PC-9 (cell line): Measurements from ENCODE around the gene SRBD1. TPM values are rescaled to one million over a fixed set of nuclear protein-coding genes. Genes with fewer than 3 reads are reported as not detected.

Experiments
- BruUV-seq: library from RNA; stranded (reverse); fragments of 400-500 nt; replicated peaks from 2 replicates; lab custom pipeline; 2021; lab: Mats Ljungman, UMichigan
- CTCF ChIA-PET: fragments of 300-600 bp; sonication (Branson Sonifier 250); formaldehyde crosslinking; loops from one replicate; lab custom pipeline; 2022; ENCODE audit warnings: antibody characterized with exemption; lab: Charles Lee
- POLR2A ChIA-PET: fragments of 300-600 bp; sonication (Branson Sonifier 250); formaldehyde crosslinking; loops from one replicate; lab custom pipeline; 2022; ENCODE audit warnings: antibody characterized with exemption; ENCODE audit not compliant: unreplicated experiment; lab: Charles Lee
- DNase-seq, 2 experiments: peaks; one replicate each; pipeline versions ENCODE4 v3.0.0 to v3.0.0-alpha.2; 2015 to 2022; ENCODE audit warnings: mixed read lengths in 1 of 2
- H2AFZ ChIP-seq: fragments of 200-600 bp; sonication (generic); 2 replicates; pipeline ENCODE4 v1.8.1; 2017; ENCODE audit warnings: antibody characterized with exemption
- H3F3A ChIP-seq: fragments of 200-600 bp; sonication (generic); 2 replicates; pipeline ENCODE4 v1.8.1; 2017; ENCODE audit warnings: antibody characterized with exemption, mild to moderate bottlenecking, low read depth; ENCODE audit not compliant: insufficient read depth
- H3K27ac ChIP-seq: fragments of 200-600 bp; sonication (generic); 2 replicates; pipeline ENCODE4 v1.6.1; 2016; ENCODE audit warnings: mixed run types
- H3K27me3 ChIP-seq: fragments of 200-600 bp; sonication (generic); 2 replicates; pipeline ENCODE4 v1.6.1; 2016; ENCODE audit warnings: low read depth, mixed run types; ENCODE audit not compliant: insufficient read depth
- H3K36me3 ChIP-seq: fragments of 200-600 bp; sonication (generic); 2 replicates; pipeline ENCODE4 v1.6.1; 2016; ENCODE audit warnings: low read depth, mixed run types
- H3K4me1 ChIP-seq: fragments of 200-600 bp; sonication (generic); replicated peaks from 2 replicates; pipeline ENCODE4 v1.6.1; 2016; ENCODE audit warnings: mixed run types; ENCODE audit not compliant: insufficient read depth
- H3K4me2 ChIP-seq: fragments of 200-600 bp; sonication (generic); 2 replicates; pipeline ENCODE4 v1.6.1; 2017; ENCODE audit warnings: mixed run types
- H3K4me3 ChIP-seq: fragments of 200-600 bp; sonication (generic); 2 replicates; pipeline ENCODE4 v1.6.1; 2016; ENCODE audit warnings: mixed run types
- H3K79me2 ChIP-seq: fragments of 200-600 bp; sonication (generic); 2 replicates; pipeline ENCODE4 v1.6.1; 2017; ENCODE audit warnings: low read depth, mixed run types
- H3K9me2 ChIP-seq: fragments of 200-600 bp; sonication (generic); 2 replicates; pipeline ENCODE4 v1.8.1; 2017; ENCODE audit warnings: mild to moderate bottlenecking; ENCODE audit not compliant: insufficient read depth
- H3K9me3 ChIP-seq: fragments of 200-600 bp; sonication (generic); 2 replicates; pipeline ENCODE4 v1.8.1; 2016; ENCODE audit warnings: low read depth; ENCODE audit not compliant: insufficient read depth
- H4K20me1 ChIP-seq: fragments of 200-600 bp; sonication (generic); 2 replicates; pipeline ENCODE4 v1.8.1; 2017; ENCODE audit not compliant: insufficient read depth
- EZH2 ChIP-seq: fragments of 200-600 bp; sonication (generic); IDR thresholded peaks from 2 replicates; pipeline ENCODE4 v1.8.0; 2017; ENCODE audit warnings: antibody characterized with exemption, low read depth
- intact Hi-C: fragments of 100-400 bp; cut with micrococcal nuclease; formaldehyde crosslinking; loops from one replicate; pipeline ENCODE4 v1.10.0; 2022; ENCODE audit not compliant: unreplicated experiment
- total RNA-seq: library from RNA; stranded (reverse); gene quantifications from 2 replicates; pipeline ENCODE4 v1.2.3, GENCODE V29; 2021
- TF ChIP-seq, protein P1 (sequence below): fragments of 200-600 bp; sonication (generic); conservative IDR thresholded peaks from 2 replicates; pipeline ENCODE4 v1.6.1; 2017; ENCODE audit warnings: mixed run types, antibody characterized with exemption, mild to moderate bottlenecking, moderate library complexity

SRBD1 gene
- total RNA-seq, 1 experiment from 2014 or later, result 17.8 TPM

DNA sequence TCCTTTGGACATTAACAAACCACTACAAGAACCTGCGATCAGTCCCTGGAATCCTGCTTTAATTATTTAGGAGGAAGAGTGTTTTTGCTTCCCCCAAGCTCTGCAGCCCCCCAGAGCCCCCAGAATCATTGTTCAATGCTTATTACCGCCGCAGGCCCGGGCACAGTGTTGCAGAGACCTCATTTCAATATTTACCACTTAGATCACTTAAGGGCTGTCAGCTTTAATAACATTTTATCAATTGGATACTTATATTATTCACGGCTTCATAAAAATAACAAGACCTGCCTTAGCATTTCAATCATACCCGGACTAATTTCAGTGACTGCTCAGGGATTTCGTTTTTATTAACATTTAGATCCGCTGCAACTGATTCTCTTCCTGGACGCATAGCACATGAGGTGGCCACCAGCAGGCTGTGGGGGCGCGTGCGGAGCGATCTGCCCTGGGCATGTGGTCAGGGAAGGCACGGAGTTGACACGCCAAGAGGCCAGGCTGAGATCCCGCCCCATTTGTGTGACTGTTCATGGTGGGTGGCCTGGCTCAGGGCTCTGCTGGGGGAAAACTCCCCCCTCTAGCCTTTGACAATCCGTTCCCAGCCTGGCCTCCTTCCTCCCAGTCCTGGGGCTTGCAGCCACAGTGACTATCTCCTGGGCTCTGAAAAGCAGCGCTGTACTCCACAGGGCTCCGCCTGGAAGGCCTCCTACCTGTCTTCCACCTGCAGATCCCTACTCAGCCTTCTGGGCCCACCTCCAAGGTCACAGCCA is 267.6 kb downstream of the SRBD1 start:
- CTCF ChIA-PET, result interaction anchor here (0.6 to 0.7 kb wide), 2 partner anchors 75 to 101 kb away, joined by 3 to 5 read pairs; no protein-coding TSS in a partner anchor
- Histone ChIP-seq H3K4me2 (no peak overlapping the region), H3F3A (no peaks in the 10 kb centered on the region), H3K36me3 (no peaks in the 10 kb centered on the region), H2AFZ (no peak overlapping the region), H3K27ac (no peak overlapping the region), H4K20me1 (no peaks in the 10 kb centered on the region), H3K4me1 (no peaks in the 10 kb centered on the region), H3K27me3 (no peaks in the 10 kb centered on the region), H3K9me2 (no peaks in the 10 kb centered on the region), H3K9me3 (no peaks in the 10 kb centered on the region), H3K4me3 (no peak overlapping the region), H3K79me2 (no peaks in the 10 kb centered on the region)
- no TSS peak for BruUV-seq
- intact Hi-C loops, result no loop called here
- no peak for TF ChIP-seq EZH2
- TF ChIP-seq, protein P1, sequence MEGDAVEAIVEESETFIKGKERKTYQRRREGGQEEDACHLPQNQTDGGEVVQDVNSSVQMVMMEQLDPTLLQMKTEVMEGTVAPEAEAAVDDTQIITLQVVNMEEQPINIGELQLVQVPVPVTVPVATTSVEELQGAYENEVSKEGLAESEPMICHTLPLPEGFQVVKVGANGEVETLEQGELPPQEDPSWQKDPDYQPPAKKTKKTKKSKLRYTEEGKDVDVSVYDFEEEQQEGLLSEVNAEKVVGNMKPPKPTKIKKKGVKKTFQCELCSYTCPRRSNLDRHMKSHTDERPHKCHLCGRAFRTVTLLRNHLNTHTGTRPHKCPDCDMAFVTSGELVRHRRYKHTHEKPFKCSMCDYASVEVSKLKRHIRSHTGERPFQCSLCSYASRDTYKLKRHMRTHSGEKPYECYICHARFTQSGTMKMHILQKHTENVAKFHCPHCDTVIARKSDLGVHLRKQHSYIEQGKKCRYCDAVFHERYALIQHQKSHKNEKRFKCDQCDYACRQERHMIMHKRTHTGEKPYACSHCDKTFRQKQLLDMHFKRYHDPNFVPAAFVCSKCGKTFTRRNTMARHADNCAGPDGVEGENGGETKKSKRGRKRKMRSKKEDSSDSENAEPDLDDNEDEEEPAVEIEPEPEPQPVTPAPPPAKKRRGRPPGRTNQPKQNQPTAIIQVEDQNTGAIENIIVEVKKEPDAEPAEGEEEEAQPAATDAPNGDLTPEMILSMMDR, result no peak
- POLR2A ChIA-PET, result no interaction called here
- no peak for DNase-seq

DNA sequence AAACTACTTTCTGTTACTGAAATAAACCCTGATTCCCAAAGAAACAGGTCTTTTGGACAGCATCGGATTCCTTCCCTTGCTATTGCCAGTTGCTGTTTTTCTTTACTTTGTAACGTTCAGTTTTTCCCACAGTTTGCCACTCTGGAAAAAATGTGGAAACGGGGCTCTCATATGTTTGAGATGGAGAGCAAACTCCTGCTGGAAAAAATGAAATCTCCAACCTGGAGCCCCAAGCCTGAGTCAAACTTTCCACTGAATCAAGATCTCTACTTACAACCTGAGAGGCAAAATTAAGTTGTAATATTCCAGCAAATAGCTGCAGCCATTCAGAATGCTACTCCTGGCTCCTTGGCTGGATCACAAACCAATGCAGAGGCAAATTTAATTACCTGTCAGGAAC is 270.7 kb downstream of the SRBD1 start:
- Histone ChIP-seq H3K4me2 (no peak overlapping the region), H3K27ac (no peak overlapping the region), H3K36me3 (no peaks in the 10 kb centered on the region), H3K9me2 (no peaks in the 10 kb centered on the region), H3F3A (no peaks in the 10 kb centered on the region), H3K27me3 (no peaks in the 10 kb centered on the region), H3K4me3 (no peak overlapping the region), H2AFZ (no peak overlapping the region), H3K4me1 (no peaks in the 10 kb centered on the region), H3K9me3 (no peaks in the 10 kb centered on the region), H3K79me2 (no peaks in the 10 kb centered on the region), H4K20me1 (no peaks in the 10 kb centered on the region)
- ChIA-PET POLR2A (interaction anchor here (0.6 kb wide), 1 partner anchor 90 kb away, joined by 3 read pairs; no protein-coding TSS in a partner anchor), CTCF (no interaction called here)
- BruUV-seq, result no TSS peak
- TF ChIP-seq EZH2, result no peak
- intact Hi-C loops, result no loop called here
- no peak for DNase-seq

DNA sequence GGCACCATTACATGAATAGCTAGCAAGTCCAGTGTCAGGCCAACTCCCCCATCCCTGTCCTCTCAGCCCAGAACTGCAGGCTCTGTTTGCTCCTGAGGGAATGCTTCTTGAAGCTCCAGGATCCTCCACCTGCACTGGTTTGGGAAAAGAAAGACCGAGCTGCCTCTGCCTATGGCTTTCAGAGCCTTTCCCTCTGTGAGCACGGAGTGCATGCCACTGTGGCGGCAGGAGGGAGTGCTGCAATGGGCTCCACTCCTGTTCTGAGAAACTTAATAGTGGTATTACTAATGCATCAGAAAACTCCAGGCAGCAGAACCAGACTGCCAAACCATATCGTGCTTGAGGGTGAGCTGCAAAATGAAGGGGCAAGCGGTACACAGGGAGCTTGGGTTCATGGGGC is 271.8 kb downstream of the SRBD1 start:
- CTCF ChIA-PET, result no interaction called here
- DNase-seq, result no peak

More for the DNA sequence above, 271.8 kb downstream of the SRBD1 start:
- no peak overlapping the region for H3K27ac ChIP-seq
- no peak overlapping the region for H3K4me2 ChIP-seq
- H3K9me2 ChIP-seq, result no peaks in the 10 kb centered on the region
- no peak for TF ChIP-seq EZH2
- TF ChIP-seq, protein P1, result no peak
- no peaks in the 10 kb centered on the region for H3F3A ChIP-seq
- intact Hi-C loops, result loop anchor here (10.0 kb wide), 1 partner anchor 104 kb away; no protein-coding TSS in a partner anchor
- POLR2A ChIA-PET, result interaction anchor here (0.6 kb wide), 1 partner anchor 15 kb away, joined by 5 read pairs; no protein-coding TSS in a partner anchor
- no peak overlapping the region for H3K4me3 ChIP-seq
- no peaks in the 10 kb centered on the region for H3K27me3 ChIP-seq
- no peaks in the 10 kb centered on the region for H3K9me3 ChIP-seq
- no TSS peak for BruUV-seq
- H3K79me2 ChIP-seq, result no peaks in the 10 kb centered on the region
- no peaks in the 10 kb centered on the region for H3K36me3 ChIP-seq
- no peaks in the 10 kb centered on the region for H4K20me1 ChIP-seq
- H2AFZ ChIP-seq, result no peak overlapping the region
- H3K4me1 ChIP-seq, result no peaks in the 10 kb centered on the region

Other genes with a start within 250 kb of the SRBD1 start
- 21.7 and 24.0 TPM in 2 replicates for gene PRKCE, start 40.4 kb upstream of the SRBD1 start, total RNA-seq